Measurements from ENCODE around the gene PARD6A. TPM values are rescaled to one million over a fixed set of nuclear protein-coding genes. Genes with fewer than 3 reads are reported as not detected.

The PARD6A gene
- total and polyA plus RNA-seq, 2 donors (not counting 1 experiment from before 2014, with no cell fraction given), result 0.36 to 4.8 TPM

DNA sequence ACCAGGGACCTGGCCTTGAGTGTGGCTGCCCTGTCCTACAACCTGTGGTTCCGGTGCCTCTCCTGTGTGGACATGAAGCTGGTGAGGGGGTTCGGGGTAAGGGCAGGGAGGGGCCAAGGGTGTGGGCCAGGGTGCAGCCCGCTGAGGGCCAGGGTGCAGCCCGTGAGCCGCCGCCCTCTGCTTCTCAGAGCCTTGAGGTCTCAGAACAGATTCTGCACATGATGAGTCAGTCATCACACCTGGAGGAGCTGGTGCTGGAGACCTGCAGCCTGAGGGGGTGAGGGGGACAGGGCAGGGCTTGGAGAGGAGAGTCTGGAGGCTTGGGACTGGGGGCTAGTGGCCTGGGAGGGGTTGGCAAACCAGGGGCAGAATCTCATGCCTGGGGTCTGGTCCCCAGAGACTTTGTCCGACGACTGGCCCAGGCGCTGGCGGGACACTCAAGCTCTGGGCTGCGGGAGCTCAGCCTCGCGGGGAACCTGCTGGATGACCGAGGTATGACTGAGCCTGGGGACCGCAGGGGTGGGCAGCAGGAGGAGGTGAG, 13.6 kb upstream of the PARD6A start:
- H3K27me3 ChIP-seq (ENCODE audit: control insufficient read depth, insufficient read depth, low read length), result peaks cover 52% of the 10 kb centered on the region
- no peak for TF ChIP-seq EZH2 (IDR thresholded peaks at IDR 0.05; ENCODE audit: low read length, missing control alignments)
- TF ChIP-seq, protein P1, sequence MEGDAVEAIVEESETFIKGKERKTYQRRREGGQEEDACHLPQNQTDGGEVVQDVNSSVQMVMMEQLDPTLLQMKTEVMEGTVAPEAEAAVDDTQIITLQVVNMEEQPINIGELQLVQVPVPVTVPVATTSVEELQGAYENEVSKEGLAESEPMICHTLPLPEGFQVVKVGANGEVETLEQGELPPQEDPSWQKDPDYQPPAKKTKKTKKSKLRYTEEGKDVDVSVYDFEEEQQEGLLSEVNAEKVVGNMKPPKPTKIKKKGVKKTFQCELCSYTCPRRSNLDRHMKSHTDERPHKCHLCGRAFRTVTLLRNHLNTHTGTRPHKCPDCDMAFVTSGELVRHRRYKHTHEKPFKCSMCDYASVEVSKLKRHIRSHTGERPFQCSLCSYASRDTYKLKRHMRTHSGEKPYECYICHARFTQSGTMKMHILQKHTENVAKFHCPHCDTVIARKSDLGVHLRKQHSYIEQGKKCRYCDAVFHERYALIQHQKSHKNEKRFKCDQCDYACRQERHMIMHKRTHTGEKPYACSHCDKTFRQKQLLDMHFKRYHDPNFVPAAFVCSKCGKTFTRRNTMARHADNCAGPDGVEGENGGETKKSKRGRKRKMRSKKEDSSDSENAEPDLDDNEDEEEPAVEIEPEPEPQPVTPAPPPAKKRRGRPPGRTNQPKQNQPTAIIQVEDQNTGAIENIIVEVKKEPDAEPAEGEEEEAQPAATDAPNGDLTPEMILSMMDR (conservative IDR thresholded peaks at IDR 0.05 in 1 of 2, IDR thresholded peaks at IDR 0.05 in 1 of 2; ENCODE audit: low read depth in 1 of 2, low read length in 2 of 2), result no peak
- no peak overlapping the region for H3K27ac ChIP-seq (ENCODE audit: insufficient read depth, low read length)
- H4K20me1 ChIP-seq (ENCODE audit: control insufficient read depth, extremely low read depth, insufficient read depth, low read length), result no peaks in the 10 kb centered on the region
- H3K4me2 ChIP-seq (ENCODE audit: extremely low read depth, insufficient read depth, low read length), result no peak overlapping the region
- no peaks in the 10 kb centered on the region for H3K4me1 ChIP-seq (ENCODE audit: control insufficient read depth, extremely low read depth, insufficient read depth, low read length)
- H3K79me2 ChIP-seq (ENCODE audit: control insufficient read depth, insufficient read depth, low read length), result no peaks in the 10 kb centered on the region
- no peak for DNase-seq (ENCODE audit: low read depth in 2 of 2)
- no peak overlapping the region for H3K4me3 ChIP-seq (replicated peaks in 1 of 4; ENCODE audit: control extremely low read depth in 1 of 4, insufficient read depth in 1 of 4, low read depth in 3 of 4, low read length in 4 of 4)
- no peak overlapping the region for H2AFZ ChIP-seq (ENCODE audit: low read length)
- H3K9ac ChIP-seq (ENCODE audit: insufficient read depth, low read length), result no peak overlapping the region
- H3K36me3 ChIP-seq (ENCODE audit: control insufficient read depth, insufficient read depth, low read length), result no peaks in the 10 kb centered on the region
- H3K9me3 ChIP-seq (ENCODE audit: control insufficient read depth, insufficient read depth, low read depth, low read length), result no peaks in the 10 kb centered on the region

DNA sequence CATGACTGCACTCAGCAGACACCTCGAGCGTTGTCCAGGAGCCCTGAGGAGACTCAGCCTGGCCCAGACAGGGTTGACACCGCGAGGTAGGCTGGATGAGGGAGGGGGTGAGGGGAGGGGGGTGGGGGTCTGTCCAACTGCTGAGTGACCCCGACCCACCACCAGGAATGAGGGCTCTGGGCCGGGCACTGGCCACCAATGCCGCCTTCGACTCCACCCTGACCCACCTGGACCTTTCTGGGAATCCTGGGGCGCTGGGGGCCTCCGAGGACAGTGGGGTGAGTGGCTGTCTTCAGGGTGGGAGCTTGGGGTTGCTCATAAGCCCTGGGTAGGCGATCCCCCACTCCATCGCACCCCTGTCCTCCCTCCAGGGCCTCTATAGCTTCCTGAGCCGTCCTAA, 13.1 kb upstream of the PARD6A start:
- H3K27me3 ChIP-seq (ENCODE audit: control insufficient read depth, insufficient read depth, low read length), result peaks cover 56% of the 10 kb centered on the region

DNA sequence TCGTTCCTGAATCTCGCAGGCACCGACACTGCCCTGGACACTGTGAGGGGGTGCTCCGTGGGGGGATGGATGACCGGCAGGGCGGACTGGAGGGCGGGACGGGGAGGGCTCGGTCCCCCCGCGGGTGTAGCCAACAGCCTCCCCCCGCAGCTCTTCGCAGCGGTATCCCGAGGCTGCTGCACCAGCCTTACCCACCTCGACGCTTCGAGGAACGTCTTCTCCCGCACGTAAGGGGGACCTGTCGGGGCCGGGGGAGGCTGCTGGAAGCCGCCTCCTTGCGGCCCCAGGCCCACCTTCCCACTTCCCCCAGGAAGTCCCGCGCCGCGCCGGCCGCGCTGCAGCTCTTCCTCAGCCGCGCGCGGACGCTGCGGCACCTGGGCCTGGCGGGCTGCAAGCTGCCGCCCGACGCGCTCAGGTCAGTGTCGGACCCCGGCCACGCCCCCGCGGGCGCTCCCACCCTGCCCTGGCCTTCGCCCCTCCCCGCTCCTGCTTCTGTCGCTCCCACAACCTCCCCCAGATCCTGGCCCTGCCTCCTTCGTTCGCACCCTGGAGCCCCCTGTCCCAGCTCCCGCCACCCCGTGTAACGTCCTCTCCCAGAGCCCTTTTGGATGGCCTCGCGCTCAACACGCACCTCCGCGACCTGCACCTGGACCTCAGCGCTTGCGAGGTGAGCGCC, 12.5 kb upstream of the PARD6A start:
- peak; percentile 88 for TF ChIP-seq EZH2 (IDR thresholded peaks at IDR 0.05; ENCODE audit: low read length, missing control alignments)
- TF ChIP-seq, protein P1 (conservative IDR thresholded peaks at IDR 0.05 in 1 of 2, IDR thresholded peaks at IDR 0.05 in 1 of 2; ENCODE audit: low read depth in 1 of 2, low read length in 2 of 2), result no peak
- Histone ChIP-seq H3K4me3 (replicated peaks in 1 of 4; ENCODE audit: control extremely low read depth in 1 of 4, insufficient read depth in 1 of 4, low read depth in 3 of 4, low read length in 4 of 4) (no peak overlapping the region), H3K79me2 (ENCODE audit: control insufficient read depth, insufficient read depth, low read length) (no peaks in the 10 kb centered on the region), H3K9me3 (ENCODE audit: control insufficient read depth, insufficient read depth, low read depth, low read length) (no peaks in the 10 kb centered on the region), H3K4me1 (ENCODE audit: control insufficient read depth, extremely low read depth, insufficient read depth, low read length) (no peaks in the 10 kb centered on the region), H3K4me2 (ENCODE audit: extremely low read depth, insufficient read depth, low read length) (no peak overlapping the region), H3K27me3 (ENCODE audit: control insufficient read depth, insufficient read depth, low read length) (peaks cover 57% of the 10 kb centered on the region), H3K36me3 (ENCODE audit: control insufficient read depth, insufficient read depth, low read length) (no peaks in the 10 kb centered on the region), H3K27ac (ENCODE audit: insufficient read depth, low read length) (no peak overlapping the region), H4K20me1 (ENCODE audit: control insufficient read depth, extremely low read depth, insufficient read depth, low read length) (no peaks in the 10 kb centered on the region), H2AFZ (ENCODE audit: low read length) (no peak overlapping the region), H3K9ac (ENCODE audit: insufficient read depth, low read length) (no peak overlapping the region)
- DNase-seq (ENCODE audit: low read depth in 2 of 2), result no peak

More for the DNA sequence above, 13.1 kb upstream of the PARD6A start:
- H2AFZ ChIP-seq (ENCODE audit: low read length), result no peak overlapping the region
- no peak overlapping the region for H3K4me2 ChIP-seq (ENCODE audit: extremely low read depth, insufficient read depth, low read length)
- H3K4me3 ChIP-seq (replicated peaks in 1 of 4; ENCODE audit: control extremely low read depth in 1 of 4, insufficient read depth in 1 of 4, low read depth in 3 of 4, low read length in 4 of 4), result no peak overlapping the region
- H3K4me1 ChIP-seq (ENCODE audit: control insufficient read depth, extremely low read depth, insufficient read depth, low read length), result no peaks in the 10 kb centered on the region
- no peaks in the 10 kb centered on the region for H3K9me3 ChIP-seq (ENCODE audit: control insufficient read depth, insufficient read depth, low read depth, low read length)
- H3K9ac ChIP-seq (ENCODE audit: insufficient read depth, low read length), result no peak overlapping the region
- H3K27ac ChIP-seq (ENCODE audit: insufficient read depth, low read length), result no peak overlapping the region
- no peak for DNase-seq (ENCODE audit: low read depth in 2 of 2)
- H3K36me3 ChIP-seq (ENCODE audit: control insufficient read depth, insufficient read depth, low read length), result no peaks in the 10 kb centered on the region
- TF ChIP-seq, protein P1 (conservative IDR thresholded peaks at IDR 0.05 in 1 of 2, IDR thresholded peaks at IDR 0.05 in 1 of 2; ENCODE audit: low read depth in 1 of 2, low read length in 2 of 2), result no peak
- peak; percentile 5 for TF ChIP-seq EZH2 (IDR thresholded peaks at IDR 0.05; ENCODE audit: low read length, missing control alignments)
- no peaks in the 10 kb centered on the region for H4K20me1 ChIP-seq (ENCODE audit: control insufficient read depth, extremely low read depth, insufficient read depth, low read length)
- no peaks in the 10 kb centered on the region for H3K79me2 ChIP-seq (ENCODE audit: control insufficient read depth, insufficient read depth, low read length)

Measured in fibroblast of lung (primary cell).